ENCODE data around the gene ZKSCAN5.

Gene ZKSCAN5

DNA sequence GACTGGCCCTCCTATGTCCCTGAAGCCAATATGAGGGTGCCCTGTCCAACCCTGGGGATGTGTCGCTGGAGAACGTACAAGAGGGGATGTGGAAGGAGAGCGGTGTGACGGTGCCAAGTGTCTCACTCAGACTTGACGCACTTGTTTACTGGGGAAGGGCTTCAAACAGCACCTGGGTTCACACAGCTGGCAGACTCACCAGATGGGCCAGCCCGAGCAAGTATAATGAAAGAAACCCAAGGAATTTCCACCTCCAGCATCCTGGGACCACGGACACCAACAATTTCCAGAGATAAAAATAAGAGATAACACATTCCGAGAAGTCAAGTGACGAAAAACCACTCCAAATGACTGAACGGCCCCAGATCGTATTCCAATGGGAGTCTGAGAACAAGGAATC, 43.8 kb upstream of the ZKSCAN5 start:
- peaks cover 16% of the 10 kb centered on the region for H3F3A ChIP-seq (ENCODE audit: control insufficient read depth, insufficient read depth)
- no peak for TF ChIP-seq EZH2phosphoT487 (IDR thresholded peaks at IDR 0.05; ENCODE audit: borderline replicate concordance, low read length)
- TF ChIP-seq, protein P1, sequence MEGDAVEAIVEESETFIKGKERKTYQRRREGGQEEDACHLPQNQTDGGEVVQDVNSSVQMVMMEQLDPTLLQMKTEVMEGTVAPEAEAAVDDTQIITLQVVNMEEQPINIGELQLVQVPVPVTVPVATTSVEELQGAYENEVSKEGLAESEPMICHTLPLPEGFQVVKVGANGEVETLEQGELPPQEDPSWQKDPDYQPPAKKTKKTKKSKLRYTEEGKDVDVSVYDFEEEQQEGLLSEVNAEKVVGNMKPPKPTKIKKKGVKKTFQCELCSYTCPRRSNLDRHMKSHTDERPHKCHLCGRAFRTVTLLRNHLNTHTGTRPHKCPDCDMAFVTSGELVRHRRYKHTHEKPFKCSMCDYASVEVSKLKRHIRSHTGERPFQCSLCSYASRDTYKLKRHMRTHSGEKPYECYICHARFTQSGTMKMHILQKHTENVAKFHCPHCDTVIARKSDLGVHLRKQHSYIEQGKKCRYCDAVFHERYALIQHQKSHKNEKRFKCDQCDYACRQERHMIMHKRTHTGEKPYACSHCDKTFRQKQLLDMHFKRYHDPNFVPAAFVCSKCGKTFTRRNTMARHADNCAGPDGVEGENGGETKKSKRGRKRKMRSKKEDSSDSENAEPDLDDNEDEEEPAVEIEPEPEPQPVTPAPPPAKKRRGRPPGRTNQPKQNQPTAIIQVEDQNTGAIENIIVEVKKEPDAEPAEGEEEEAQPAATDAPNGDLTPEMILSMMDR (IDR thresholded peaks at IDR 0.05; ENCODE audit: low read depth, low read length, poor library complexity, severe bottlenecking) = no peak
- H3K4me1 ChIP-seq (ENCODE audit: control insufficient read depth, low read length) = peaks cover 34% of the 10 kb centered on the region
- no peak overlapping the region for H3K27ac ChIP-seq (ENCODE audit: low read depth, low read length)
- no peak overlapping the region for H3K4me2 ChIP-seq (ENCODE audit: low read length)
- H3K4me3 ChIP-seq (ENCODE audit: low read length) = no peak overlapping the region
- no peaks in the 10 kb centered on the region for H3K27me3 ChIP-seq (ENCODE audit: control insufficient read depth, low read length)
- peaks cover 13% of the 10 kb centered on the region for H4K20me1 ChIP-seq (ENCODE audit: control insufficient read depth, insufficient read depth, low read depth, low read length)
- no peaks in the 10 kb centered on the region for H3K9me3 ChIP-seq (ENCODE audit: control insufficient read depth, insufficient read depth, low read length)
- peaks cover 96% of the 10 kb centered on the region for H3K79me2 ChIP-seq (ENCODE audit: control insufficient read depth, low read length)
- H3K36me3 ChIP-seq (ENCODE audit: control insufficient read depth, low read length) = peaks cover 92% of the 10 kb centered on the region
- no peaks in the 10 kb centered on the region for H3K9me2 ChIP-seq (replicated peaks; ENCODE audit: control insufficient read depth, low read length)

DNA sequence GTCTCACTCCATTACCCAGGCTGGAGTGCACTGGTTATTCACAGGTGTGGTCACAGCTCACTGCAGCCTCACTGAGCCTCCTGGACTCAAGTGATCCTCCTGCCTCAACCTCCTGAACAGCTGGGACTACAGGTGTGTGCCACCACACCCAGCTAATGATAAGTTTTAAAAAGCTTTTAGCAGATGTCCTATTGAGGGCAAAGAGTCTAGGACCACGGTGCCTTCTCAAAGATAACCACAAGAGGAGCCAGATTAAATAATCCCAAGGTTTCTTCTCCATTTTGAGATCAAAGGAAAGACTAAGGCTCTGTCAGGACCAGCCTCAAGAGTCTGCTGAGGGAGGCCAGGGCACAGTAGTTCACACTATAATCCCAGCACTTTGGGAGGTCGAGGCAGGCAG, 43.2 kb upstream of the ZKSCAN5 start:
- Histone ChIP-seq H3K36me3 (ENCODE audit: control insufficient read depth, low read length) (peaks cover 90% of the 10 kb centered on the region), H3K27ac (ENCODE audit: low read depth, low read length) (no peak overlapping the region), H3K9me2 (replicated peaks; ENCODE audit: control insufficient read depth, low read length) (no peaks in the 10 kb centered on the region), H3K4me1 (ENCODE audit: control insufficient read depth, low read length) (peaks cover 35% of the 10 kb centered on the region), H3K27me3 (ENCODE audit: control insufficient read depth, low read length) (no peaks in the 10 kb centered on the region), H3K9me3 (ENCODE audit: control insufficient read depth, insufficient read depth, low read length) (no peaks in the 10 kb centered on the region), H4K20me1 (ENCODE audit: control insufficient read depth, insufficient read depth, low read depth, low read length) (peaks cover 13% of the 10 kb centered on the region), H3K4me2 (ENCODE audit: low read length) (no peak overlapping the region), H3F3A (ENCODE audit: control insufficient read depth, insufficient read depth) (peaks cover 16% of the 10 kb centered on the region), H3K4me3 (ENCODE audit: low read length) (no peak overlapping the region), H3K79me2 (ENCODE audit: control insufficient read depth, low read length) (peaks cover 97% of the 10 kb centered on the region)
- TF ChIP-seq, protein P1 (IDR thresholded peaks at IDR 0.05; ENCODE audit: low read depth, low read length, poor library complexity, severe bottlenecking) = peak; percentile 24
- TF ChIP-seq EZH2phosphoT487 (IDR thresholded peaks at IDR 0.05; ENCODE audit: borderline replicate concordance, low read length) = no peak

DNA sequence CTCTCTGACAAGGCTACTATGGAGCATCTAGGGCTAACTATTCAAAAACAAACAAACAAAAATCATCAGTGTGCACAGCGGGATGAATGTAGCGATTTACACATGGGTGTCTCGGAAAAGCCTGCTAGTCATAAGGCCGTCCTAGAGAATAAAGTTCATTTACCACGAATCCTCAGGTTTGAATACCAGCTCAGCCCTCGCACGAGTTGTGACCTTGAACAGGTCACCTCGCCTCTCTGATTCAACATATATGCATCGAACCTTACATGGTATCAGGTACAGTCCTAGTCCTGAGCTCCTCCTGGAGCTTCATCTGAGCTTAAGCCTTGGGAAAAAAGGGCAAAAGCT, 39.1 kb upstream of the ZKSCAN5 start:
- H3K79me2 ChIP-seq (ENCODE audit: control insufficient read depth, low read length) = peaks cover 61% of the 10 kb centered on the region
- H3K9me3 ChIP-seq (ENCODE audit: control insufficient read depth, insufficient read depth, low read length) = no peaks in the 10 kb centered on the region
- H4K20me1 ChIP-seq (ENCODE audit: control insufficient read depth, insufficient read depth, low read depth, low read length) = peaks cover 12% of the 10 kb centered on the region
- TF ChIP-seq, protein P1 (IDR thresholded peaks at IDR 0.05; ENCODE audit: low read depth, low read length, poor library complexity, severe bottlenecking) = no peak
- no peak for TF ChIP-seq EZH2phosphoT487 (IDR thresholded peaks at IDR 0.05; ENCODE audit: borderline replicate concordance, low read length)
- H3K4me3 ChIP-seq (ENCODE audit: low read length) = peak overlapping the region; percentile 96
- H3K27me3 ChIP-seq (ENCODE audit: control insufficient read depth, low read length) = no peaks in the 10 kb centered on the region
- H3F3A ChIP-seq (ENCODE audit: control insufficient read depth, insufficient read depth) = peaks cover 7% of the 10 kb centered on the region
- H3K27ac ChIP-seq (ENCODE audit: low read depth, low read length) = peak overlapping the region; percentile 56
- H3K9me2 ChIP-seq (replicated peaks; ENCODE audit: control insufficient read depth, low read length) = no peaks in the 10 kb centered on the region
- H3K36me3 ChIP-seq (ENCODE audit: control insufficient read depth, low read length) = peaks cover 48% of the 10 kb centered on the region
- H3K4me1 ChIP-seq (ENCODE audit: control insufficient read depth, low read length) = peaks cover 39% of the 10 kb centered on the region
- H3K4me2 ChIP-seq (ENCODE audit: low read length) = peak overlapping the region; percentile 86

Measured in DOHH2 (cell line).